ENCODE data around the gene IGSF9B. TPM values are rescaled to one million over a fixed set of nuclear protein-coding genes. Genes with fewer than 3 reads are reported as not detected.

IGSF9B gene
- total and polyA plus RNA-seq, 2 experiments from 2014 or later: 0.30 to 0.65 TPM

- TF ChIP-seq EZH2 (IDR thresholded peaks at IDR 0.05; ENCODE audit: borderline replicate concordance) (no peak), CTCF (IDR thresholded peaks at IDR 0.05; ENCODE audit: poor library complexity) (no peak), EZH2phosphoT487 (IDR thresholded peaks at IDR 0.05; ENCODE audit: low read depth, severe bottlenecking, unreplicated experiment) (no peak)
- H3K27ac ChIP-seq: no peak overlapping the region
- WGBS (ENCODE audit: low lambda C conversion rate, missing lambda C conversion rate): 82% methylated on average over 10 of the region's 12 CpGs
Measured at GRCh38 chr11:133943950-133944698, 12.6 kb downstream of the IGSF9B start.

GRCh38 chr11:133942577-133942976 lies 14.2 kb downstream of the IGSF9B start:
- WGBS (ENCODE audit: low lambda C conversion rate, missing lambda C conversion rate): 85% methylated on average over 7 of the region's 7 CpGs
- Histone ChIP-seq H3K4me1 (ENCODE audit: insufficient read depth) (no peaks in the 10 kb centered on the region), H3K4me2 (no peak overlapping the region), H2AFZ (no peak overlapping the region), H4K20me1 (ENCODE audit: insufficient read depth, poor library complexity, severe bottlenecking) (no peaks in the 10 kb centered on the region), H3K9me3 (ENCODE audit: low read depth) (no peaks in the 10 kb centered on the region), H3K36me3 (replicated peaks; ENCODE audit: insufficient read depth, low read depth) (no peaks in the 10 kb centered on the region), H3K27me3 (peaks cover 6% of the 10 kb centered on the region), H3K4me3 (no peak overlapping the region), H3K27ac (no peak overlapping the region), H3K79me2 (no peaks in the 10 kb centered on the region), H3K9me2 (replicated peaks; ENCODE audit: insufficient read depth) (no peaks in the 10 kb centered on the region)
- TF ChIP-seq CTCF (IDR thresholded peaks at IDR 0.05; ENCODE audit: poor library complexity): no peak
- TF ChIP-seq EZH2 (IDR thresholded peaks at IDR 0.05; ENCODE audit: borderline replicate concordance): no peak
- no peak for TF ChIP-seq EZH2phosphoT487 (IDR thresholded peaks at IDR 0.05; ENCODE audit: low read depth, severe bottlenecking, unreplicated experiment)
- no peak for DNase-seq (ENCODE audit: low spot score)

More at GRCh38 chr11:133943950-133944698, 12.6 kb downstream of the IGSF9B start:
- Histone ChIP-seq H3K9me3 (ENCODE audit: low read depth) (no peaks in the 10 kb centered on the region), H3K9me2 (replicated peaks; ENCODE audit: insufficient read depth) (no peaks in the 10 kb centered on the region), H3K36me3 (replicated peaks; ENCODE audit: insufficient read depth, low read depth) (no peaks in the 10 kb centered on the region), H2AFZ (no peak overlapping the region), H3K79me2 (no peaks in the 10 kb centered on the region), H3K4me2 (no peak overlapping the region), H4K20me1 (ENCODE audit: insufficient read depth, poor library complexity, severe bottlenecking) (no peaks in the 10 kb centered on the region), H3K4me1 (ENCODE audit: insufficient read depth) (no peaks in the 10 kb centered on the region), H3K27me3 (peaks cover 8% of the 10 kb centered on the region), H3K4me3 (no peak overlapping the region)
- no peak for DNase-seq (ENCODE audit: low spot score)

- WGBS (ENCODE audit: low lambda C conversion rate, missing lambda C conversion rate): 87% methylated on average over 13 of the region's 13 CpGs
- TF ChIP-seq EZH2 (IDR thresholded peaks at IDR 0.05; ENCODE audit: borderline replicate concordance): no peak
- TF ChIP-seq CTCF (IDR thresholded peaks at IDR 0.05; ENCODE audit: poor library complexity): no peak
- TF ChIP-seq EZH2phosphoT487 (IDR thresholded peaks at IDR 0.05; ENCODE audit: low read depth, severe bottlenecking, unreplicated experiment): no peak
- H3K4me1 ChIP-seq (ENCODE audit: insufficient read depth): no peaks in the 10 kb centered on the region
Measured at GRCh38 chr11:133941546-133941945, 15.2 kb downstream of the IGSF9B start.

More at GRCh38 chr11:133941546-133941945, 15.2 kb downstream of the IGSF9B start:
- Histone ChIP-seq H3K4me3 (no peak overlapping the region), H3K9me2 (replicated peaks; ENCODE audit: insufficient read depth) (no peaks in the 10 kb centered on the region), H2AFZ (no peak overlapping the region), H4K20me1 (ENCODE audit: insufficient read depth, poor library complexity, severe bottlenecking) (no peaks in the 10 kb centered on the region), H3K9me3 (ENCODE audit: low read depth) (no peaks in the 10 kb centered on the region), H3K27ac (no peak overlapping the region), H3K79me2 (no peaks in the 10 kb centered on the region), H3K27me3 (no peaks in the 10 kb centered on the region), H3K36me3 (replicated peaks; ENCODE audit: insufficient read depth, low read depth) (no peaks in the 10 kb centered on the region), H3K4me2 (no peak overlapping the region)
- no peak for DNase-seq (ENCODE audit: low spot score)
